Esophagus (tissue), 2 donors: ENCODE data around the gene SPTBN4. TPM values are rescaled to one million over a fixed set of nuclear protein-coding genes. Genes with fewer than 3 reads are reported as not detected.
A peak's percentile ranks its signal among the peaks of the same experiment; 100 is the strongest.

ENCODE experiments used
- H3K27ac ChIP-seq, 2 donors: one replicate each; pipeline ENCODE4 v1.5.1; 2013; ENCODE audit warnings: low read depth in 2 of 2, mild to moderate bottlenecking in 2 of 2, inconsistent platforms in 1 of 2, low read length in 1 of 2, moderate library complexity in 1 of 2
- H3K27me3 ChIP-seq, 2 donors: one replicate each; pipeline ENCODE4 v1.6.1; 2013; ENCODE audit warnings: low read length in 2 of 2, control low read depth in 1 of 2, mild to moderate bottlenecking in 1 of 2; ENCODE audit not compliant: insufficient read depth in 2 of 2, control insufficient read depth in 1 of 2
- H3K36me3 ChIP-seq, 2 donors: one replicate each; pipeline ENCODE4 v1.6.1; 2013; ENCODE audit warnings: low read length in 1 of 2; ENCODE audit not compliant: control insufficient read depth in 2 of 2, insufficient read depth in 2 of 2
- H3K4me1 ChIP-seq, 2 donors: one replicate each; pipeline ENCODE4 v1.6.1; 2013; ENCODE audit warnings: low read length in 1 of 2; ENCODE audit not compliant: control insufficient read depth in 2 of 2, insufficient read depth in 2 of 2
- H3K4me3 ChIP-seq, 2 donors: one replicate each; pipeline ENCODE4 v1.5.1; 2013; ENCODE audit warnings: low read length in 2 of 2, mild to moderate bottlenecking in 2 of 2, low read depth in 1 of 2, moderate library complexity in 1 of 2
- H3K9me3 ChIP-seq, 2 donors: one replicate each; pipeline ENCODE4 v1.6.1; 2013; ENCODE audit warnings: mild to moderate bottlenecking in 2 of 2, low read depth in 1 of 2, low read length in 1 of 2, moderate library complexity in 1 of 2; ENCODE audit not compliant: control insufficient read depth in 2 of 2, insufficient read depth in 1 of 2
- WGBS, 2 donors: extraction: QIAGEN DNeasy Blood & Tissue Kit; methylation state at CpG; one replicate each; pipeline ENCODE4 v1.1.7; 2013; 5-methylcytosine and 5-hydroxymethylcytosine counted together
- polyA plus RNA-seq, 2 donors: library from polyadenylated mRNA; stranded (reverse); fragments of 200-250 nt; gene quantifications; one replicate each; pipeline ENCODE4 v1.2.3, GENCODE V29; 2013
- donor health status: healthy with polysubstance abuse.
- donor health status: Bipolar disorder and iron deficiency.

SPTBN4 gene
- polyA plus RNA-seq, 2 donors, result 0.68 to 1.2 TPM

GRCh38 chr19:40609561-40610395, 143.0 kb downstream of the SPTBN4 start:
- Histone ChIP-seq H3K4me1 (peaks cover 3 to 48% of the 10 kb centered on the region in 2 donors), H3K27me3 (no peaks in the 10 kb centered on the region), H3K4me3 (peak overlapping the region; percentile 54 to 59), H3K9me3 (no peaks in the 10 kb centered on the region), H3K36me3 (no peaks in the 10 kb centered on the region), H3K27ac (peak overlapping the region; percentile 95 to 98)
- 10 to 11% methylated on average over 38 to 50 of the region's 50 CpGs for WGBS, 2 donors

DNA sequence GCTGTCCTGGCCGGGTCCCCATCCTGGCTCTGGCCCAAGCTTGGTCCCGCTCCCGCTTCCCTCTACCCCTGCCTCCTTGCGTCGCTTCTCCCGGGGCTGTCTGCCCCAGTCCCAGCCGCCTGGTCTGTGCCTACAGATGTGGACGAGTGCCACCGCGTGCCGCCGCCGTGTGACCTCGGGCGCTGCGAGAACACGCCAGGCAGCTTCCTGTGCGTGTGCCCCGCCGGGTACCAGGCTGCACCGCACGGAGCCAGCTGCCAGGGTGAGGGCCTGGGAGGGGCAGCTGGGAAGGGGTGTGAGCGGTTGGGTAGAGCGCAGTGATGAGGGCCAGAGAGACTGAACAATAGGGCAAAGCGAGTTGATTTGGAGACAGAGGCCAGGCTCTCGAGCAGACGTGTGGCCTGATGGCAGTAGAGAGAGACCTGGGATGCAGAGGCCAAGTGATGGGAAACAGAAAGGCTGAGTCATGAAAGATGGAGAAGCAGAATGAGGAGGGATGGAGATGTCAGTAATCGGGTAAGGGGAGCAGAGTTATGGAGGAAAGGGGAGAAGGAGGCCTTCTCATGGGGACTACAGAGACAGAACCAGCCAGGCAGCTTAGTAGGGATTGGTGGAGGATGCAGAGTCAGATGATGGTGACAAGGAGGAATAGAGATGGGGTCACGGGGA, 143.7 kb downstream of the SPTBN4 start:
- Histone ChIP-seq H3K27ac (peak overlapping the region; percentile 95 to 98), H3K9me3 (no peaks in the 10 kb centered on the region), H3K4me1 (peaks cover 3 to 42% of the 10 kb centered on the region in 2 donors), H3K36me3 (no peaks in the 10 kb centered on the region), H3K27me3 (no peaks in the 10 kb centered on the region), H3K4me3 (peak overlapping the region; percentile 19 to 59)
- WGBS, 2 donors, result 21 to 27% methylated on average over 29 of the region's 29 CpGs

DNA sequence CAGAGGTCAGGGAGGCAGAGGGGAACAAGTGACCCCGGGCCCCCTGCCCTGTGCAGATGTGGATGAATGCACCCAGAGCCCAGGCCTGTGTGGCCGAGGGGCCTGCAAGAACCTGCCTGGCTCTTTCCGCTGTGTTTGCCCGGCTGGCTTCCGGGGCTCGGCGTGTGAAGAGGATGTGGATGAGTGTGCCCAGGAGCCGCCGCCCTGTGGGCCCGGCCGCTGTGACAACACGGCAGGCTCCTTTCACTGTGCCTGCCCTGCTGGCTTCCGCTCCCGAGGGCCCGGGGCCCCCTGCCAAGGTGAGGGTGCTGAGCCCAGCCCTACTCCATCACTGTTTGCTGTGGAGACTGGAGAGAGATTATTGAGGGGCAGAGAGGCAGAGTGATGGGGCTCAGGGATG, 144.3 kb downstream of the SPTBN4 start:
- WGBS, 2 donors, result 50 to 73% methylated on average over 14 to 15 of the region's 15 CpGs
- Histone ChIP-seq H3K4me1 (peaks cover 3 to 42% of the 10 kb centered on the region in 2 donors), H3K4me3 (no peak overlapping the region)

GRCh38 chr19:40611900-40612698, 145.3 kb downstream of the SPTBN4 start:
- no peaks in the 10 kb centered on the region for H3K9me3 ChIP-seq
- H3K4me1 ChIP-seq, result peaks cover 3 to 42% of the 10 kb centered on the region in 2 donors
- H3K4me3 ChIP-seq, result no peak overlapping the region
- 86% methylated on average over 10 of the region's 10 CpGs for WGBS, 2 donors
- peaks cover 0 to 5% of the 10 kb centered on the region in 2 donors for H3K36me3 ChIP-seq
- no peaks in the 10 kb centered on the region for H3K27me3 ChIP-seq
- H3K27ac ChIP-seq, result peak overlapping the region; percentile 95 to 98

More for the DNA sequence above, 144.3 kb downstream of the SPTBN4 start:
- Histone ChIP-seq H3K36me3 (no peaks in the 10 kb centered on the region), H3K27ac (peak overlapping the region; percentile 95 to 98), H3K9me3 (no peaks in the 10 kb centered on the region), H3K27me3 (no peaks in the 10 kb centered on the region)

DNA sequence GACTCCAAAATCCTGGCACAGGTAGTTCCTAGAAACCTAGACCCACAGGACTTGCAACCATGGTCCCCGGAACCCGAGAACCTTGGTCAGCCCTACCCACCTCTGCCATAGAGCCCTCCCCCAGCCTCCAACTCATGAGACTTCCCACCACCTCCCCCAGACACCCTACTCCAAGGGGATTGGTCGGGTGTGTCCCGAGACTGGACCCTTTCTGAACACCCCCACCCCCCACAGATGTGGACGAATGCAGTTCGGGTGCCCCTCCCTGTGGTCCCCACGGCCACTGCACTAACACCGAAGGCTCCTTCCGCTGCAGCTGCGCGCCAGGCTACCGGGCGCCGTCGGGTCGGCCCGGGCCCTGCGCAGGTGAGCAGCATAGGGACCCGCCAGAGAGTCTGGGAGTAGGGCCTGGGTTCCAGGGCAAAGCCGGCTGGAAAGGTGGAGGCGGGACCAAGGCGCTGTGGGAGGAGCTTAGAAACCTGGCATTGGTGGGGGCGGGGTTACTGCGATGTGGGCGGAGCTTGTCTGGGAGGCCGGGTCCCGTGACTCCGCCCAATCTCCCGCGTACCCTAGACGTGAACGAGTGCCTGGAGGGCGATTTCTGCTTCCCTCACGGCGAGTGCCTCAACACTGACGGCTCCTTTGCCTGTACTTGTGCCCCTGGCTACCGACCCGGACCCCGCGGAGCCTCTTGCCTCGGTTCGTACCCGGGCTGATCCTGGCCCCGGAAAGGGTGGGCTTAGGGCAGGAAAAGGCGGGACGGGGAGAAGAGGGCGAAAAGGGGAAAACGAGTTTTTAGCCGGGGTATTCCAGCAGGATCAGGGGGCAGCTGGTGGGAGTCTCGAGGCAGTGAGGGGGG, 146.3 kb downstream of the SPTBN4 start:
- H3K36me3 ChIP-seq, result peaks cover 0 to 5% of the 10 kb centered on the region in 2 donors
- 35 to 40% methylated on average over 50 of the region's 50 CpGs for WGBS, 2 donors
- peak overlapping the region; percentile 56 to 60 for H3K4me3 ChIP-seq
- no peaks in the 10 kb centered on the region for H3K27me3 ChIP-seq
- H3K27ac ChIP-seq, result peak overlapping the region; percentile 88 to 97
- H3K9me3 ChIP-seq, result no peaks in the 10 kb centered on the region
- peaks cover 3 to 34% of the 10 kb centered on the region in 2 donors for H3K4me1 ChIP-seq

DNA sequence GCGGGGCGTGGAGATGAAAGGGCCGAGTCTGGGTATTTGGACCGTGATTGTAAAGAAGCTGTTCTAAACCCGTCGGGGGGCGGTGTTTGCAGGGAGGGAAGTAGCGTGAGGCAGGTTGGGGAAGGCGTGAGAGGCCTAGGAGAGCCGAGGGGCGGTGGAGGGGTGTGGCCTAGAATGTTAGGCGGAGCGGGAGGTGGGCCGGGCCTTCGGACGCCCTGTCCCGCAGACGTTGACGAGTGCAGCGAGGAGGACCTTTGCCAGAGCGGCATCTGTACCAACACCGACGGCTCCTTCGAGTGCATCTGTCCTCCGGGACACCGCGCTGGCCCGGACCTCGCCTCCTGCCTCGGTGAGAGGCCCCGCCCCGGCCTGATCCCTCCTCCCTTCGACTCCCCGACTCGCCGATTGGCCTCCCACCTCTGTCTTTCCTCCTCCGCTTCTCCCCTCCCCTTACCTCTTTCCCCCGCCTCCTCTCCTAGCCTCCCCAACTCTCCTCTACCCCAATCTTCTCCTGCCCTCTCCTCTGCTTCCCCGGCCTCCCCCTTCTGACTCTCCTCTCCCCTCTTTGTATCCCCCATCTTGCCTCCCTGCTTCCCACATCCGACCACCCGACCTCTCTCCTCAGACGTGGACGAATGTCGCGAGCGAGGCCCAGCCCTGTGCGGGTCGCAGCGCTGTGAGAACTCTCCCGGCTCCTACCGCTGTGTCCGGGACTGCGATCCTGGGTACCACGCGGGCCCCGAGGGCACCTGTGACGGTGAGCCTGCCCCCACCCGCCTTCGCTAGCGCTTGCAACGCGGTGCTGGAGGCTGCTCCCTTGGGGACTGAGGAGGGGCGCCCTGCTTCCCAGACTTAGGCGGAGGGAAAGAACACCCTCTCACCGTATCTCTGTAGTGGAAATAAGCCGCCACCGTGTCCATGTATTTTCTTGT, 147.2 kb downstream of the SPTBN4 start:
- Histone ChIP-seq H3K36me3 (peaks cover 0 to 5% of the 10 kb centered on the region in 2 donors), H3K4me3 (peak overlapping the region; percentile 56 to 60), H3K27me3 (no peaks in the 10 kb centered on the region), H3K4me1 (peaks cover 0 to 29% of the 10 kb centered on the region in 2 donors), H3K9me3 (no peaks in the 10 kb centered on the region), H3K27ac (peak overlapping the region; percentile 88 to 97)
- 11% methylated on average over 57 to 67 of the region's 67 CpGs for WGBS, 2 donors

DNA sequence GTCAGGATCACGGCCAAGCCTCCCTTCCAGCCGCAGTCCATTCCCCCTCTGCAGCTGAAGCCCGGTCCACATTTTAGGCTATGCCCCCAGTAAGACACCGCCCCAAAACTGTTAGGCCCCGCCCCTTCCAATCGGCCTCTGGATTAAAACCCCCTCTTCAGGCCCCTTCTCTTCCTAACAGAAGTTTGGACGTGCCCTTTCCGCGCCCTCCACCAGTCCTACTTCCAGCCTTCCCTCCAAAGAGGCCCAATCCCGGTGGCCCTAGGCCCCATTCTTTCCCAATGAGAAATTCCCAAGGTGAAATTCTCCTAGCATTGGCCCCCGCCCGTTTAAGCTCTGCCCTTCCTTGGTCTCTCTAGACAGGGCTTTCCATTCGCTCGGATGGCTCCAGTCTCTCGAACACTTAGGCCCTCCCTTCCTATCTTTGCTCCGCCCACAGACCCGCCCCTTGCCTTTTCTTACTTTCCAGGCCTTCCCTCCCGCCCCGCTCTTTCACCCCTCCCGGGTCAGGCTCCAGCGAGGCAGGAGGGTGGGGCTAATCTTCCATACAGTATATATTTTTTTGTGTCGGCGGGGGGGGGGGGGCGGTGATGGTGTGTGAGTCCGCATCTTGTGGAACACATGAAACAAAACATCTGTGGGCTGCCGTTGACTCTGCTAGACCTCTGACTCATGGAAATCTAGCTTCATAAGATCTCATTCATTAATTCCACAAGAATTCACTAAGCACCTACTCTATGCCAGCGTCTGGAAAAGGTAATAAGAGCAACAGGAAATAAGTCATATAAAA, 148.0 kb downstream of the SPTBN4 start:
- Histone ChIP-seq H3K27me3 (no peaks in the 10 kb centered on the region), H3K27ac (peak overlapping the region; percentile 88 to 97), H3K4me1 (peaks cover 0 to 29% of the 10 kb centered on the region in 2 donors), H3K4me3 (peak overlapping the region; percentile 56 to 60), H3K36me3 (peaks cover 6 to 8% of the 10 kb centered on the region in 2 donors), H3K9me3 (no peaks in the 10 kb centered on the region)
- WGBS, 2 donors, result 13 to 16% methylated on average over 25 to 27 of the region's 27 CpGs
